ENCODE data around the gene LRRN1. TPM values are rescaled to one million over a fixed set of nuclear protein-coding genes. Genes with fewer than 3 reads are reported as not detected.

Gene LRRN1
- total RNA-seq, 1 experiment from 2014 or later, result 0.13 TPM

GRCh38 chr3:3800080-3800455 is 837 bp downstream of the LRRN1 start:
- no peak overlapping the region for H3K27ac ChIP-seq (ENCODE audit: low read length)
- ChIA-PET POLR2A (no interaction called here), CTCF (no interaction called here)
- H3K27me3 ChIP-seq (ENCODE audit: control insufficient read depth, insufficient read depth, low read length), result peaks cover 20% of the 10 kb centered on the region
- intact Hi-C loops (cut with micrococcal nuclease; ENCODE audit: unreplicated experiment) (no loop called here), in situ Hi-C loops (cut with HindIII; ENCODE audit: low pct_unique_long_range_greater_than_20kb, low sequenced_read_pairs) (no loop called here)
- peak overlapping the region; percentile 27 to 34; a peak in 3 of 4 replicates for H3K4me3 ChIP-seq (ENCODE audit: low read depth in 2 of 2, low read length in 2 of 2)
- H3K9me3 ChIP-seq (ENCODE audit: control insufficient read depth, insufficient read depth, low read depth, low read length), result no peaks in the 10 kb centered on the region
- TF ChIP-seq REST (IDR thresholded peaks at IDR 0.05; ENCODE audit: insufficient read depth in 1 of 2, low read depth in 2 of 2, low read length in 1 of 2) (no peak), TCF7L2 (IDR thresholded peaks at IDR 0.05; ENCODE audit: low read depth, low read length) (no peak), SIN3A (IDR thresholded peaks at IDR 0.05; ENCODE audit: borderline replicate concordance, insufficient read depth, low read depth, low read length) (no peak), POLR2AphosphoS5 (IDR thresholded peaks at IDR 0.05; ENCODE audit: low read depth, low read length) (no peak), CTCF (IDR thresholded peaks at IDR 0.05) (no peak)
- BruUV-seq (replicated peaks), result no TSS peak
- ATAC-seq (no peak), DNase-seq (ENCODE audit: low read depth, low spot score) (no peak)
- no peaks in the 10 kb centered on the region for H3K4me1 ChIP-seq (ENCODE audit: control insufficient read depth, insufficient read depth, low read length)
- H3K36me3 ChIP-seq (ENCODE audit: control insufficient read depth, insufficient read depth, low read length), result no peaks in the 10 kb centered on the region

GRCh38 chr3:3800685-3801493 is 1.7 kb downstream of the LRRN1 start:
- TF ChIP-seq REST (IDR thresholded peaks at IDR 0.05; ENCODE audit: insufficient read depth in 1 of 2, low read depth in 2 of 2, low read length in 1 of 2) (no peak), SIN3A (IDR thresholded peaks at IDR 0.05; ENCODE audit: borderline replicate concordance, insufficient read depth, low read depth, low read length) (no peak), POLR2AphosphoS5 (IDR thresholded peaks at IDR 0.05; ENCODE audit: low read depth, low read length) (no peak), TCF7L2 (IDR thresholded peaks at IDR 0.05; ENCODE audit: low read depth, low read length) (no peak), CTCF (IDR thresholded peaks at IDR 0.05) (no peak)
- in situ Hi-C loops (cut with HindIII; ENCODE audit: low pct_unique_long_range_greater_than_20kb, low sequenced_read_pairs), result no loop called here
- no TSS peak for BruUV-seq (replicated peaks)

More at GRCh38 chr3:3800685-3801493, 1.7 kb downstream of the LRRN1 start:
- Histone ChIP-seq H3K27ac (ENCODE audit: low read length) (no peak overlapping the region), H3K27me3 (ENCODE audit: control insufficient read depth, insufficient read depth, low read length) (peaks cover 20% of the 10 kb centered on the region), H3K9me3 (ENCODE audit: control insufficient read depth, insufficient read depth, low read depth, low read length) (no peaks in the 10 kb centered on the region), H3K36me3 (ENCODE audit: control insufficient read depth, insufficient read depth, low read length) (no peaks in the 10 kb centered on the region), H3K4me3 (ENCODE audit: low read depth in 2 of 2, low read length in 2 of 2) (peak overlapping the region in 1 of 2 experiments; percentile 31; a peak in 2 of 4 replicates), H3K4me1 (ENCODE audit: control insufficient read depth, insufficient read depth, low read length) (no peaks in the 10 kb centered on the region)
- intact Hi-C loops (cut with micrococcal nuclease; ENCODE audit: unreplicated experiment), result no loop called here
- DNase-seq (ENCODE audit: low read depth, low spot score) (no peak), ATAC-seq (peak; percentile 49; the same call in 1 of the 2 replicates)
- CTCF ChIA-PET, result no interaction called here
- POLR2A ChIA-PET, result interaction anchor here (0.5 kb wide), 1 partner anchor 483 kb away, joined by 4 read pairs; no protein-coding TSS in a partner anchor

Measured in Panc1 (cell line).